ENCODE results near the gene CLCN5.

CLCN5 gene

DNA sequence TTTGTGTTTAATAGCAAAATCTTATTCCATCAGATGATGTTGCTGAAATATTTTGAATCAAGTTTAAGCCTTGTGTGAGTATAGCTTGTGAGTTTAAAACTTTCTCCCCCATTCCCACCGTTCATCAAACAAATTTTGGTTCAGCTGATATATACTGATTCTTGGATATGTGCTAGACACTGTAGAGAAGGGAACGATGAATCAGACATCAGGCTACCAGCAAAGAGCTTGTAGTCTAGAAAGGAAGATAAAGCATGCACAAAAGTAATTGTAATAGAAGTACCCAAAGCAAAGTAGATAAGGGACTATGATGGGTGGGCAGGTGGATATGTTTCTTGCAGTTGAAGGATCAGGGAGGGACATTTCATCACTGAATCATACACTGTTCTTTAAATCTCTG lies 146.5 kb downstream of the CLCN5 start:
- Histone ChIP-seq H3K9me3 (peaks cover 8% of the 10 kb centered on the region; the same call in 1 of the 2 replicates), H4K20me1 (no peaks in the 10 kb centered on the region), H3K4me1 (no peaks in the 10 kb centered on the region), H3K27ac (no peak overlapping the region), H3K9ac (no peak overlapping the region), H3K27me3 (peaks cover 76% of the 10 kb centered on the region), H3K4me3 (no peak overlapping the region), H3K4me2 (no peak overlapping the region), H3K36me3 (no peaks in the 10 kb centered on the region)
- TF ChIP-seq Cebpa-rat (IDR thresholded peaks at IDR 0.05) = no peak

- no peak overlapping the region for H3K4me3 ChIP-seq
- H3K4me2 ChIP-seq = no peak overlapping the region
- no peak for TF ChIP-seq Cebpa-rat (IDR thresholded peaks at IDR 0.05)
Observed at GRCh38 chrX:50071494-50071893, 149.1 kb downstream of the CLCN5 start.

DNA sequence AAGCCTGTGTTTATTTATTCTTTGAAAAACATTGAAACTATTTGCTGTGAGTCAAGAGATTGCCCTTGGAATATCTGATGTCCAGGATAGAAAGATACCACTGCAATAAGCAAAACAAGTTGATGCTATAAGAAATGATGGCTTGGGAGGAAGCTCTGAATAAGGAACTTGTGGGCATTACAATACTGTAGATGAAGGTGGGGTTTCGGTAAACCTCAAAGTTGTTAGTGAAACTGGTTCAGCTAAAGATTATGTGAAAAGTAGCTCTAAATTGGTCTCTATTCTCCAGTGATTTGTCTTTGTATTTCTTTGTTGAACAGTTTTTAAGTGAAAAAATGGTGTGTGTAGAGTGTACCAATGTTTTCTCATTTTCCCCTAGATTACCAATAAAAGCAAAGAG lies 149.7 kb downstream of the CLCN5 start:
- peaks cover 93% of the 10 kb centered on the region for H3K27me3 ChIP-seq
- peaks cover 12% of the 10 kb centered on the region for H3K4me1 ChIP-seq
- peaks cover 8% of the 10 kb centered on the region; the same call in 1 of the 2 replicates for H3K9me3 ChIP-seq
- no peaks in the 10 kb centered on the region for H4K20me1 ChIP-seq
- TF ChIP-seq Cebpa-rat (IDR thresholded peaks at IDR 0.05) = no peak
- no peak overlapping the region for H3K4me2 ChIP-seq
- no peak overlapping the region for H3K27ac ChIP-seq
- H3K9ac ChIP-seq = no peak overlapping the region
- no peak overlapping the region for H3K4me3 ChIP-seq
- no peaks in the 10 kb centered on the region for H3K36me3 ChIP-seq

More at GRCh38 chrX:50071494-50071893, 149.1 kb downstream of the CLCN5 start:
- Histone ChIP-seq H3K36me3 (no peaks in the 10 kb centered on the region), H3K27me3 (peaks cover 95% of the 10 kb centered on the region), H3K9me3 (peaks cover 8% of the 10 kb centered on the region; the same call in 1 of the 2 replicates), H3K27ac (no peak overlapping the region), H4K20me1 (no peaks in the 10 kb centered on the region), H3K9ac (no peak overlapping the region), H3K4me1 (peaks cover 10% of the 10 kb centered on the region)

GRCh38 chrX:50073601-50074000 lies 151.2 kb downstream of the CLCN5 start:
- Histone ChIP-seq H3K9me3 (peaks cover 8% of the 10 kb centered on the region; the same call in 1 of the 2 replicates), H3K27ac (no peak overlapping the region), H3K4me3 (no peak overlapping the region), H3K27me3 (peaks cover 89% of the 10 kb centered on the region), H3K36me3 (no peaks in the 10 kb centered on the region), H3K9ac (no peak overlapping the region), H3K4me1 (peaks cover 12% of the 10 kb centered on the region), H3K4me2 (no peak overlapping the region), H4K20me1 (no peaks in the 10 kb centered on the region)
- no peak for TF ChIP-seq Cebpa-rat (IDR thresholded peaks at IDR 0.05)

DNA sequence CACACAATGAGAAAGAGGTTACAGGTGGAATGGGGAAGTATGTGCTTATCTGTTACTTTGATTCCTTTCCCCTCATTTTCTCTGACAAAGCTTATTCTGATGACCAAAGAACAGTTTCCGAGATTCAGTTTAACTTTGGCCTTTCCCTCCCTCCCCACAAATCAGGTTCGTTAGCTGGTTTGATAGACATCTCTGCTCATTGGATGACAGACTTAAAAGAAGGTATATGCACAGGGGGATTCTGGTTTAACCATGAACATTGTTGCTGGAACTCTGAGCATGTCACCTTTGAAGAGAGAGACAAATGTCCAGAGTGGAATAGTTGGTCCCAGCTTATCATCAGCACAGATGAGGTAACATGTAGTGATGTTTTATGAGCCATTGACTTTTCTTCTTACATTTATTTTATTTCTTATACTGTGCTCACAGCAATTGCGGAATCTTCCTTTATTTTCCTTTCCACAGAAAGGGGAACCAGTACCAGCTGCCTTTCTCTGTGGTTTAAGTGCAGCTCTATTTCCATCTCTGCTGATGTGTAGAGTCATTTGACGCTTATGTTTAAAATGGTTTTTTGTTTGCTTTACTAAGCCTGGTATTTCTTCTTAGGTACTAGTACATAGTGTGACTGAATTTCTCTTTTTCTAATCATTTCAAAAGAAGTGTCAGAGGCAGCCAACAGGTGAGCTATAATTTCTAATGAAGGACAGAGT lies 153.4 kb downstream of the CLCN5 start:
- Histone ChIP-seq H3K4me2 (0 out of 2 replicates have a peak overlapping the region, but pooled peaks have one; percentile 2), H3K4me1 (peaks cover 12% of the 10 kb centered on the region), H3K9me3 (no peaks in the 10 kb centered on the region), H3K27me3 (peaks cover 82% of the 10 kb centered on the region), H3K36me3 (no peaks in the 10 kb centered on the region), H3K27ac (no peak overlapping the region), H3K9ac (no peak overlapping the region), H3K4me3 (no peak overlapping the region), H4K20me1 (no peaks in the 10 kb centered on the region)
- no peak for TF ChIP-seq Cebpa-rat (IDR thresholded peaks at IDR 0.05)

DNA sequence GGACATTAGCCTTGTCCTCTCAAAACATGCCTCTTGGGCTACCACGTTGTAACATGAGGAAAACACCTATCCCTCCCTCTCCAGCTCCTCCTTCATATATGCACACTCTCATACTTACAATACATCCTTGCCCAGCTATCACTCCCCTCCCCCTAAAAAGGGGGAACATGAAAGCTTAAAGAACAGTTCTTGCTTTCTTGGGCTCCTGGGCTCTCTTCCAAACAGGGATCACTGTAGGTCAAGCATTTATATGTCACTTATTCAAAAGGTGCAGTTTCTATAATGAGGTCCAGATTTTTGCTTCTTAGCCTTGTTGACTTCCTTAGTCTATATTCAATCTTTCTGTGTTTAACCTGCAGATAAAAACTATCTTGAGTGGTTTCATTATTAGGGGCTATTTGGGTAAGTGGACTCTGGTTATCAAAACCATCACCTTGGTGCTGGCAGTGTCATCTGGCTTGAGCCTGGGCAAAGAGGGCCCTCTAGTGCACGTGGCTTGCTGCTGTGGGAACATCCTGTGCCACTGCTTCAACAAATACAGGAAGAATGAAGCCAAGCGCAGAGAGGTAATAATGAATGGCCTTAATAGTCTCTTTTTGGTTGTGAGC lies 159.0 kb downstream of the CLCN5 start:
- Histone ChIP-seq H4K20me1 (no peaks in the 10 kb centered on the region), H3K9me3 (no peaks in the 10 kb centered on the region), H3K4me1 (peaks cover 12% of the 10 kb centered on the region), H3K9ac (no peak overlapping the region), H3K4me2 (no peak overlapping the region), H3K27me3 (peaks cover 81% of the 10 kb centered on the region), H3K4me3 (no peak overlapping the region), H3K27ac (no peak overlapping the region), H3K36me3 (no peaks in the 10 kb centered on the region)
- TF ChIP-seq Cebpa-rat (IDR thresholded peaks at IDR 0.05) = no peak

GRCh38 chrX:50082741-50083140 lies 160.3 kb downstream of the CLCN5 start:
- Histone ChIP-seq H3K36me3 (no peaks in the 10 kb centered on the region), H3K27me3 (peaks cover 90% of the 10 kb centered on the region), H3K9ac (no peak overlapping the region), H3K4me1 (peaks cover 9% of the 10 kb centered on the region), H3K4me2 (no peak overlapping the region), H3K9me3 (no peaks in the 10 kb centered on the region), H4K20me1 (no peaks in the 10 kb centered on the region), H3K27ac (no peak overlapping the region), H3K4me3 (no peak overlapping the region)
- TF ChIP-seq Cebpa-rat (IDR thresholded peaks at IDR 0.05) = no peak

- no peaks in the 10 kb centered on the region for H4K20me1 ChIP-seq
- no peak overlapping the region for H3K27ac ChIP-seq
- H3K4me3 ChIP-seq = no peak overlapping the region
- peaks cover 15% of the 10 kb centered on the region for H3K4me1 ChIP-seq
- H3K4me2 ChIP-seq = no peak overlapping the region
- no peak overlapping the region for H3K9ac ChIP-seq
- no peak for TF ChIP-seq Cebpa-rat (IDR thresholded peaks at IDR 0.05)
- no peaks in the 10 kb centered on the region for H3K36me3 ChIP-seq
- no peaks in the 10 kb centered on the region for H3K9me3 ChIP-seq
- peaks cover 94% of the 10 kb centered on the region for H3K27me3 ChIP-seq
Observed at GRCh38 chrX:50088645-50089044, 166.2 kb downstream of the CLCN5 start.

GRCh38 chrX:50093625-50094024 lies 171.2 kb downstream of the CLCN5 start:
- no peaks in the 10 kb centered on the region for H3K9me3 ChIP-seq
- TF ChIP-seq Cebpa-rat (IDR thresholded peaks at IDR 0.05) = no peak
- no peaks in the 10 kb centered on the region; the same call in 1 of the 2 replicates for H4K20me1 ChIP-seq

GRCh38 chrX:50097071-50097470 lies 174.7 kb downstream of the CLCN5 start:
- H3K27me3 ChIP-seq = peaks cover 96% of the 10 kb centered on the region
- H3K9me3 ChIP-seq = no peaks in the 10 kb centered on the region
- no peak overlapping the region for H3K27ac ChIP-seq
- H4K20me1 ChIP-seq = no peaks in the 10 kb centered on the region; the same call in 1 of the 2 replicates
- H3K9ac ChIP-seq = no peak overlapping the region
- peaks cover 6% of the 10 kb centered on the region; the same call in 1 of the 2 replicates for H3K4me1 ChIP-seq
- no peak for TF ChIP-seq Cebpa-rat (IDR thresholded peaks at IDR 0.05)
- no peak overlapping the region for H3K4me2 ChIP-seq
- no peak overlapping the region for H3K4me3 ChIP-seq
- no peaks in the 10 kb centered on the region for H3K36me3 ChIP-seq

More at GRCh38 chrX:50093625-50094024, 171.2 kb downstream of the CLCN5 start:
- Histone ChIP-seq H3K4me2 (no peak overlapping the region), H3K9ac (no peak overlapping the region), H3K27me3 (peaks cover 92% of the 10 kb centered on the region), H3K27ac (no peak overlapping the region), H3K4me1 (peaks cover 17% of the 10 kb centered on the region), H3K4me3 (no peak overlapping the region), H3K36me3 (no peaks in the 10 kb centered on the region)

Data from BLaER1 (cell line).